ENCODE results near the gene HSD3B7. TPM values are rescaled to one million over a fixed set of nuclear protein-coding genes. Genes with fewer than 3 reads are reported as not detected.

HSD3B7 gene
- total RNA-seq, 1 donor from 2014 or later = 8.2 TPM

DNA sequence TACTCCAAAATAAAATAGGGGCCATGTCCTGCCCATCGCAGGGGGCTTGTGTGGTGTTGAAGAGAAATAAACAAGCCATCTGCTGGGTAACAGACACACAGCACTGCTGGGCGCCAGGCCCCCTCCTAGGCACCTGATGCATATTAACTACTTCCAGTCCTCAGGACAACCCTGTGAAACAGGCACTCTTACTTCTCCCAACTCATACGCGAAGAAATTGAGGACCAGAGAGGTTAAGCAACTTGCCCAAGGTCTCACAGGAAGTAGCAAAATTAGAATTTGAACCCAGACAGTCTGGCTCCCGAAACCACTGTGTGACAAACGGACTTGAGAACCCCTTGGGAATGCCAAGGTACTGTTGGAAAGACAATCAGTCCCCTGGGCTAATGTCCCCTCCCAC lies 22.7 kb downstream of the HSD3B7 start:
- Histone ChIP-seq H3K27me3 (ENCODE audit: control insufficient read depth, insufficient read depth, low read length) (peaks cover 10% of the 10 kb centered on the region), H3K36me3 (ENCODE audit: control insufficient read depth, insufficient read depth, low read length) (no peaks in the 10 kb centered on the region), H3K4me3 (ENCODE audit: low read depth, low read length) (no peak overlapping the region)
- FAIRE-seq = no peak
- TF ChIP-seq, protein P1, sequence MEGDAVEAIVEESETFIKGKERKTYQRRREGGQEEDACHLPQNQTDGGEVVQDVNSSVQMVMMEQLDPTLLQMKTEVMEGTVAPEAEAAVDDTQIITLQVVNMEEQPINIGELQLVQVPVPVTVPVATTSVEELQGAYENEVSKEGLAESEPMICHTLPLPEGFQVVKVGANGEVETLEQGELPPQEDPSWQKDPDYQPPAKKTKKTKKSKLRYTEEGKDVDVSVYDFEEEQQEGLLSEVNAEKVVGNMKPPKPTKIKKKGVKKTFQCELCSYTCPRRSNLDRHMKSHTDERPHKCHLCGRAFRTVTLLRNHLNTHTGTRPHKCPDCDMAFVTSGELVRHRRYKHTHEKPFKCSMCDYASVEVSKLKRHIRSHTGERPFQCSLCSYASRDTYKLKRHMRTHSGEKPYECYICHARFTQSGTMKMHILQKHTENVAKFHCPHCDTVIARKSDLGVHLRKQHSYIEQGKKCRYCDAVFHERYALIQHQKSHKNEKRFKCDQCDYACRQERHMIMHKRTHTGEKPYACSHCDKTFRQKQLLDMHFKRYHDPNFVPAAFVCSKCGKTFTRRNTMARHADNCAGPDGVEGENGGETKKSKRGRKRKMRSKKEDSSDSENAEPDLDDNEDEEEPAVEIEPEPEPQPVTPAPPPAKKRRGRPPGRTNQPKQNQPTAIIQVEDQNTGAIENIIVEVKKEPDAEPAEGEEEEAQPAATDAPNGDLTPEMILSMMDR (IDR thresholded peaks at IDR 0.05; ENCODE audit: insufficient read depth, low read length, severe bottlenecking) = no peak
- no peak for DNase-seq (ENCODE audit: low read depth)

DNA sequence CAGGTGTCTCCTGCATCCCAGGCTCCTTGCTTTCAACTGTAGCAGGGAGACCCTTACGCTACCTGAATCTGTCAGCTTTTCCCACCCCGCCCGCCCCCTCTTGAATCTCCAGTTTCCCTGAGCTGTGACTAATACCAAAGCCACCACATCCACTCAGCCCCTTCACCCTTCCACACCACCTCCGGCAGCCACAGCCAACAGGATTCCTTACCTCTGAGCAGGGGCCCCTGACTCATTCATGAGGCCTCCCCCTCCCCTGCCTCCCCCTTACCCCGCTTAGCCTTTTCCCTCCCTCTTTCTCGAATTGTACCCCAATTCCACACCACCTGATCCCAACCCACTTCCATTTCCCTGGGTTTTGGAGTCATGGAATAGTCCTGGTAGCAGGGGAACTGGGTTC lies 23.1 kb downstream of the HSD3B7 start:
- H3K27me3 ChIP-seq (ENCODE audit: control insufficient read depth, insufficient read depth, low read length) = peaks cover 10% of the 10 kb centered on the region
- no peak overlapping the region for H3K4me3 ChIP-seq (ENCODE audit: low read depth, low read length)
- peak; percentile 66 for DNase-seq (ENCODE audit: low read depth)
- TF ChIP-seq, protein P1 (IDR thresholded peaks at IDR 0.05; ENCODE audit: insufficient read depth, low read length, severe bottlenecking) = no peak
- no peaks in the 10 kb centered on the region for H3K36me3 ChIP-seq (ENCODE audit: control insufficient read depth, insufficient read depth, low read length)
- FAIRE-seq = no peak

DNA sequence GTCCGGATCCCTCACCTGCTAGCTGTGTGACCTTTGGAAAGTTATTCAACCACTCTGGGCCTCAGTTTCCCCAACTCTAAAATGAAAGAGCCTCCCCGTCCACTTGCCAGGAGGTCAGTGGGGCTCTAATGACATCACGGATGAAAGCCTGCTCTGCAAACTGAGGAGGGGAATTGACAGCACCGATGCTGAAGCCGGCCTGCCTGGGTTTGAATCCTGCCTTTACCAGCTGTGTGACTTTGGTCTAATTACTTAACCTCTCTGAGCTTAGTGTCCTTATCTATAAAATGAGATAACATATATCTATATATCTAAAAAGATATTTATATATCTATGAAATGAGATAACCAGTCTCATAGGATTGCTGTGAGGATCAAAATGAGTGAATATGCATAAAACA lies 23.5 kb downstream of the HSD3B7 start:
- TF ChIP-seq, protein P1 (IDR thresholded peaks at IDR 0.05; ENCODE audit: insufficient read depth, low read length, severe bottlenecking) = no peak
- Histone ChIP-seq H3K36me3 (ENCODE audit: control insufficient read depth, insufficient read depth, low read length) (no peaks in the 10 kb centered on the region), H3K27me3 (ENCODE audit: control insufficient read depth, insufficient read depth, low read length) (peaks cover 11% of the 10 kb centered on the region), H3K4me3 (ENCODE audit: low read depth, low read length) (no peak overlapping the region)
- no peak for FAIRE-seq
- DNase-seq (ENCODE audit: low read depth) = no peak

DNA sequence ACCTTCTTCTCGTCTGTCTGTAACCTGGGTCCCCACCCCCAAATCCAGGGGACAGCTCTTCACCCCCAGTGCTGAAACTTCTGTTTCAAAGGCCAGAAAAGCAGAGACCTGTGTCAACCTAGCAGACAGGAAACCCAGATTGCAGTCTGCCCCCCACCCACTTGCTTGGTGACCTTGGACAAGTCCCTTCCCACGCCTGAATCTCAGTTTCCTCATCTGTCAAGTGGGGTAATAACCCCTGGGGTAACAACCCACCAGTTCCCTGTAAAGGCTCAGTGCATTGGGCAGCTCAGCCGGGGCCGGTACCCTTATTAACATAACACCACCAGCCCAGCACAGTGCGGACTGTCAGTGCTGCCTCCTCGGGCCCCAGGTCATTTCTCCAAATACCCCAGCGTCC lies 24.1 kb downstream of the HSD3B7 start:
- no peak overlapping the region for H3K4me3 ChIP-seq (ENCODE audit: low read depth, low read length)
- no peak for DNase-seq (ENCODE audit: low read depth)
- peaks cover 12% of the 10 kb centered on the region for H3K27me3 ChIP-seq (ENCODE audit: control insufficient read depth, insufficient read depth, low read length)
- no peaks in the 10 kb centered on the region for H3K36me3 ChIP-seq (ENCODE audit: control insufficient read depth, insufficient read depth, low read length)
- no peak for FAIRE-seq
- TF ChIP-seq, protein P1 (IDR thresholded peaks at IDR 0.05; ENCODE audit: insufficient read depth, low read length, severe bottlenecking) = no peak

DNA sequence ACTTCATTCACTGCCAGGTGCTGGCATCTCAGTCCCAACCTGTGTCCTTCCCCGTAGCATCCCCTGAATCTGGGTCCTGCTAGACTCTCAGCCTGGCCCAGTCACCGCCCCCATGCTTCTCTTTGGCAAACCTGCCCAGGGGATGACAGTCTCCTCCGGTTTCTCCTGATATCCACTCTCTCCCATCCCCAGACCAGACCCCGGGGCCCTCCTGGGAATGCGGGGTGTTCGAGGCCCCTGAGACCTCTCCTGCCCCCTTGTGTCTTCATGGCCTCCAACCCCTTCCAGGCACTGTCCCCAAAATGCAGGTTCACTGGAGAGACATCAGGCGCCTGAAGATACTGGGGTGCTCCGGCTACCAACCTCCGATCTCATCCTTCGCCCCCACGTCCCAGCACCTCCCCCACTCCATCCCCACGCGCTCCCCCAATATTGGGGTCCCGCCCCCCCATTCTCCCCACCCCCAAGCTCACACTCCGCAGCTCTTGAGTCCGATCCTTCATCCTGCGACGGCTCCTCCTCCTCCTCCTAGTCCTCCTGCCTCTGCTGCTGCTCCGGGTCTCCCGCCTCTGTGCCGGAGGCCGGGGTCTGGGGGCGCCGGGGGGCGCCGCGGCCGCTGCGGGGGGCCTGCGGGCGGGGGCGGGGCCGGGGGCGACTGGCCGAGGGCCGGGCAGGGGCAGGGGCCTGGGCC lies 25.0 kb downstream of the HSD3B7 start:
- no peaks in the 10 kb centered on the region for H3K36me3 ChIP-seq (ENCODE audit: control insufficient read depth, insufficient read depth, low read length)
- DNase-seq (ENCODE audit: low read depth) = no peak
- H3K4me3 ChIP-seq (ENCODE audit: low read depth, low read length) = no peak overlapping the region
- TF ChIP-seq, protein P1 (IDR thresholded peaks at IDR 0.05; ENCODE audit: insufficient read depth, low read length, severe bottlenecking) = no peak
- H3K27me3 ChIP-seq (ENCODE audit: control insufficient read depth, insufficient read depth, low read length) = peaks cover 13% of the 10 kb centered on the region
- no peak for FAIRE-seq

Data from bronchial epithelial cell (primary cell).